Measurements from ENCODE around the gene RND1. TPM values are rescaled to one million over a fixed set of nuclear protein-coding genes. Genes with fewer than 3 reads are reported as not detected.
"Not testable (repeated sequence)": the region's sequence is repeated elsewhere in the genome, so short reads cannot be mapped to it uniquely, and the experiment has no call there.

RND1 gene
- total RNA-seq, 1 donor = 0.36 TPM

- Histone ChIP-seq H3K4me2 (ENCODE audit: insufficient read depth, low read length) (no peak overlapping the region), H3K4me3 (ENCODE audit: insufficient read depth, low read length) (no peak overlapping the region), H3K27me3 (ENCODE audit: insufficient read depth, low read length) (peaks cover 33% of the 10 kb centered on the region), H2AFZ (ENCODE audit: low read length) (no peak overlapping the region), H3K36me3 (ENCODE audit: insufficient read depth, low read length) (no peaks in the 10 kb centered on the region), H3K4me1 (ENCODE audit: insufficient read depth, low read length) (peaks cover 7% of the 10 kb centered on the region), H3K27ac (ENCODE audit: low read depth, low read length) (no peak overlapping the region), H3K79me2 (ENCODE audit: insufficient read depth, low read length) (no peaks in the 10 kb centered on the region), H3K9me3 (ENCODE audit: low read depth, low read length) (no peaks in the 10 kb centered on the region), H4K20me1 (ENCODE audit: insufficient read depth, low read length) (no peaks in the 10 kb centered on the region)
- no peak for TF ChIP-seq CTCF (IDR thresholded peaks at IDR 0.05; ENCODE audit: extremely low read depth, low read depth, low read length)
- DNase-seq (ENCODE audit: insufficient read length, low spot score, missing footprints) = peak; percentile 38
These were observed 2.4 kb downstream of the RND1 start for GRCh38 chr12:48863291-48863690.

GRCh38 chr12:48862760-48863159 is 2.9 kb downstream of the RND1 start:
- Histone ChIP-seq H2AFZ (ENCODE audit: low read length) (no peak overlapping the region), H3K27ac (ENCODE audit: low read depth, low read length) (no peak overlapping the region), H4K20me1 (ENCODE audit: insufficient read depth, low read length) (no peaks in the 10 kb centered on the region), H3K79me2 (ENCODE audit: insufficient read depth, low read length) (no peaks in the 10 kb centered on the region), H3K4me3 (ENCODE audit: insufficient read depth, low read length) (no peak overlapping the region), H3K4me1 (ENCODE audit: insufficient read depth, low read length) (peaks cover 7% of the 10 kb centered on the region), H3K36me3 (ENCODE audit: insufficient read depth, low read length) (no peaks in the 10 kb centered on the region), H3K4me2 (ENCODE audit: insufficient read depth, low read length) (no peak overlapping the region), H3K27me3 (ENCODE audit: insufficient read depth, low read length) (peaks cover 33% of the 10 kb centered on the region), H3K9me3 (ENCODE audit: low read depth, low read length) (no peaks in the 10 kb centered on the region)
- DNase-seq (ENCODE audit: insufficient read length, low spot score, missing footprints) = no peak
- TF ChIP-seq CTCF (IDR thresholded peaks at IDR 0.05; ENCODE audit: extremely low read depth, low read depth, low read length) = no peak

DNA sequence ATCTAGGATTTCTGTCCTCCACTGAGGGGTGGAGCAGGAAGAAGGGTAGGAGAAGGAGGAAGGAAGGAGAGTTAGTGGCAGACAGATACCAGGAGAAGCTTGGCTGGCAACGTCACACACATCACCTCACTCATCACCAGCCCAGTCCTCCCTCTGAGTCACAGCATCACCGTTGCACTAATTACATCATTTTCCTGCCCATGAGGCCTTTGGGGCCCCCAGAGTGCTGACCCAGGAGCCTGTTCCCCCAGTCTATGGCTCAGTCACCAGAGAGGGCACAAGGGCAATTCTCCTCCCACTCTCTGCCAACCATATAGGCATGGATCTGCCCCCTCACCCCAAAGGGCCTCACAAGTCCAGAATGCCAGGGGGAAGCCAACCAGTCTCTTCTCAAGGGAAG is 4.6 kb downstream of the RND1 start:
- H2AFZ ChIP-seq (ENCODE audit: low read length) = no peak overlapping the region
- TF ChIP-seq CTCF (IDR thresholded peaks at IDR 0.05; ENCODE audit: extremely low read depth, low read depth, low read length) = no peak
- H3K4me1 ChIP-seq (ENCODE audit: insufficient read depth, low read length) = peaks cover 7% of the 10 kb centered on the region
- no peaks in the 10 kb centered on the region for H4K20me1 ChIP-seq (ENCODE audit: insufficient read depth, low read length)
- no peaks in the 10 kb centered on the region for H3K9me3 ChIP-seq (ENCODE audit: low read depth, low read length)
- peaks cover 36% of the 10 kb centered on the region for H3K27me3 ChIP-seq (ENCODE audit: insufficient read depth, low read length)
- no peak overlapping the region for H3K4me2 ChIP-seq (ENCODE audit: insufficient read depth, low read length)
- DNase-seq (ENCODE audit: insufficient read length, low spot score, missing footprints) = no peak
- no peaks in the 10 kb centered on the region for H3K79me2 ChIP-seq (ENCODE audit: insufficient read depth, low read length)
- H3K36me3 ChIP-seq (ENCODE audit: insufficient read depth, low read length) = no peaks in the 10 kb centered on the region
- H3K27ac ChIP-seq (ENCODE audit: low read depth, low read length) = no peak overlapping the region
- no peak overlapping the region for H3K4me3 ChIP-seq (ENCODE audit: insufficient read depth, low read length)

GRCh38 chr12:48860236-48860635 is 5.4 kb downstream of the RND1 start:
- not testable (repeated sequence) for H3K27ac ChIP-seq (ENCODE audit: low read depth, low read length); H4K20me1 ChIP-seq (ENCODE audit: insufficient read depth, low read length); DNase-seq (ENCODE audit: insufficient read length, low spot score, missing footprints); H3K79me2 ChIP-seq (ENCODE audit: insufficient read depth, low read length); H3K4me3 ChIP-seq (ENCODE audit: insufficient read depth, low read length); H3K4me1 ChIP-seq (ENCODE audit: insufficient read depth, low read length); H3K4me2 ChIP-seq (ENCODE audit: insufficient read depth, low read length); H2AFZ ChIP-seq (ENCODE audit: low read length); H3K9me3 ChIP-seq (ENCODE audit: low read depth, low read length); H3K36me3 ChIP-seq (ENCODE audit: insufficient read depth, low read length)
- H3K27me3 ChIP-seq (ENCODE audit: insufficient read depth, low read length) = peaks cover 33% of the 10 kb centered on the region

Measured in osteoblast (primary cell).